Measurements from ENCODE around the gene TAF1D. TPM values are rescaled to one million over a fixed set of nuclear protein-coding genes. Genes with fewer than 3 reads are reported as not detected.

The TAF1D gene
- total RNA-seq, 1 experiment from 2014 or later: 275 TPM

DNA sequence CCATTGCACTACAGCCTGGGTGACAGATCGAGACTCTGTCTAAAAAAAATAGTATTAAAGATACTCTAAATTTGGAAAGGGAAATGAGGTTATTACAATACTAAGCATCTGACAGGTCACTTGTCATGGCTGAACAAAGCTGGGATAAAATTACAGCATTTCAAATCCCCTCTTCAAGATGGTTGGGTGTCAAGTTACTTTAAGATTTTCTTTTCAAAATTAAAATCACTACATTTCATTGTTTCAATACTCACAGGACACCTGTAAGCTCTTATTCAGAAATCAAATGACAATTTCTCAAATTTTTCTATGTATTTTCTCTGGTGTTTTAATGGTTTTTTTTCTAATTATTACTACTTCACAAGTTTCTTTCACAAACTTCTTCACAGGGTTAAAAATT, 5.7 kb downstream of the TAF1D start:
- H3K4me3 ChIP-seq (ENCODE audit: low read depth, low read length, poor library complexity, severe bottlenecking): peak overlapping the region; percentile 2
- intact Hi-C loops (cut with micrococcal nuclease; ENCODE audit: unreplicated experiment): no loop called here
- H3K27me3 ChIP-seq (replicated peaks; ENCODE audit: insufficient read depth, low read depth, low read length, poor library complexity): no peaks in the 10 kb centered on the region
- TF ChIP-seq CTCF (conservative IDR thresholded peaks at IDR 0.05; ENCODE audit: low read depth, low read length) (no peak), EZH2 (IDR thresholded peaks at IDR 0.05; ENCODE audit: borderline replicate concordance, low read depth, low read length, poor library complexity, severe bottlenecking) (no peak)
- ChIA-PET CTCF (no interaction called here), POLR2A (ENCODE audit: low non-redundant PET) (no interaction called here)
- peaks cover 42% of the 10 kb centered on the region for H3K4me1 ChIP-seq (ENCODE audit: insufficient read depth, low read length, poor library complexity, severe bottlenecking)
- H3K27ac ChIP-seq (ENCODE audit: low read depth, low read length, poor library complexity, severe bottlenecking): no peak overlapping the region
- no peak for DNase-seq (ENCODE audit: low spot score)
- H3K9me3 ChIP-seq (ENCODE audit: low read depth, low read length, poor library complexity, severe bottlenecking): no peaks in the 10 kb centered on the region
- peaks cover 99% of the 10 kb centered on the region for H3K36me3 ChIP-seq (ENCODE audit: insufficient read depth, low read length, poor library complexity, severe bottlenecking)
- BruUV-seq (replicated peaks): no TSS peak

- TF ChIP-seq CTCF (conservative IDR thresholded peaks at IDR 0.05; ENCODE audit: low read depth, low read length): no peak
- Histone ChIP-seq H3K36me3 (ENCODE audit: insufficient read depth, low read length, poor library complexity, severe bottlenecking) (peaks cover 100% of the 10 kb centered on the region), H3K27me3 (replicated peaks; ENCODE audit: insufficient read depth, low read depth, low read length, poor library complexity) (no peaks in the 10 kb centered on the region), H3K27ac (ENCODE audit: low read depth, low read length, poor library complexity, severe bottlenecking) (peak overlapping the region; percentile 20), H3K4me1 (ENCODE audit: insufficient read depth, low read length, poor library complexity, severe bottlenecking) (peaks cover 42% of the 10 kb centered on the region), H3K9me3 (ENCODE audit: low read depth, low read length, poor library complexity, severe bottlenecking) (no peaks in the 10 kb centered on the region), H3K4me3 (ENCODE audit: low read depth, low read length, poor library complexity, severe bottlenecking) (no peak overlapping the region)
- BruUV-seq (replicated peaks): no TSS peak
- DNase-seq (ENCODE audit: low spot score): no peak
- intact Hi-C loops (cut with micrococcal nuclease; ENCODE audit: unreplicated experiment): loop anchor here (5.0 kb wide), 2 partner anchors 37 to 63 kb away; no protein-coding TSS in a partner anchor
- POLR2A ChIA-PET (ENCODE audit: low non-redundant PET): no interaction called here
- CTCF ChIA-PET: no interaction called here
These were observed 6.7 kb downstream of the TAF1D start for GRCh38 chr11:93734427-93735222.

- Histone ChIP-seq H3K4me1 (ENCODE audit: insufficient read depth, low read length, poor library complexity, severe bottlenecking) (peaks cover 39% of the 10 kb centered on the region), H3K27ac (ENCODE audit: low read depth, low read length, poor library complexity, severe bottlenecking) (peak overlapping the region; percentile 20), H3K27me3 (replicated peaks; ENCODE audit: insufficient read depth, low read depth, low read length, poor library complexity) (no peaks in the 10 kb centered on the region), H3K9me3 (ENCODE audit: low read depth, low read length, poor library complexity, severe bottlenecking) (no peaks in the 10 kb centered on the region), H3K4me3 (ENCODE audit: low read depth, low read length, poor library complexity, severe bottlenecking) (no peak overlapping the region), H3K36me3 (ENCODE audit: insufficient read depth, low read length, poor library complexity, severe bottlenecking) (peaks cover 100% of the 10 kb centered on the region)
- POLR2A ChIA-PET (ENCODE audit: low non-redundant PET): no interaction called here
- DNase-seq (ENCODE audit: low spot score): no peak
- intact Hi-C loops (cut with micrococcal nuclease; ENCODE audit: unreplicated experiment): loop anchor here (5.0 kb wide), 2 partner anchors 36 to 64 kb away; no protein-coding TSS in a partner anchor
- CTCF ChIA-PET: no interaction called here
- TF ChIP-seq EZH2 (IDR thresholded peaks at IDR 0.05; ENCODE audit: borderline replicate concordance, low read depth, low read length, poor library complexity, severe bottlenecking): no peak
- TF ChIP-seq CTCF (conservative IDR thresholded peaks at IDR 0.05; ENCODE audit: low read depth, low read length): no peak
- BruUV-seq (replicated peaks): no TSS peak
These were observed 7.8 kb downstream of the TAF1D start for GRCh38 chr11:93733474-93733873.

Data from A673 (cell line).